Transverse colon (tissue), 4 donors: ENCODE data around the gene C1QL2. TPM values are rescaled to one million over a fixed set of nuclear protein-coding genes. Genes with fewer than 3 reads are reported as not detected.

ENCODE experiments used
- DNase-seq: peaks from one replicate; pipeline ENCODE4 v3.0.0-alpha.2; 2019
- H3K27ac ChIP-seq, 4 donors: fragments of 200-600 bp; sonication (generic); 2 replicates each; pipeline ENCODE4 v1.5.1; 2016 to 2018; ENCODE audit warnings: inconsistent platforms in 4 of 4
- H3K27me3 ChIP-seq: fragments of 200-600 bp; sonication (generic); 2 replicates; pipeline ENCODE4 v1.5.1; 2017; ENCODE audit warnings: inconsistent platforms
- H3K36me3 ChIP-seq, 4 donors: fragments of 200-600 bp; sonication (generic); 2 replicates each; pipeline ENCODE4 v1.5.1; 2017 to 2019; ENCODE audit warnings: inconsistent platforms in 4 of 4
- H3K4me1 ChIP-seq, 4 donors: fragments of 200-600 bp; sonication (generic); 2 replicates each; pipeline ENCODE4 v1.5.1; 2017 to 2020; ENCODE audit warnings: inconsistent platforms in 4 of 4
- H3K4me3 ChIP-seq, 4 donors: fragments of 200-600 bp; sonication (generic); 1 replicate in 1 of 4; 2 replicates in 3 of 4; pipeline versions ENCODE4 v1.5.1 to v1.6.1; 2017 to 2019; ENCODE audit warnings: inconsistent platforms in 4 of 4
- H3K9me3 ChIP-seq, 2 donors: fragments of 200-600 bp; sonication (generic); 2 replicates each; pipeline ENCODE4 v1.5.1; 2017 to 2019; ENCODE audit warnings: inconsistent platforms in 2 of 2
- EP300 ChIP-seq: sonication (generic); formaldehyde crosslinking; IDR thresholded peaks from one replicate; pipeline ENCODE4 v1.6.1; 2017; ENCODE audit warnings: antibody characterized with exemption, low read depth
- POLR2A ChIP-seq: fragments of 450-650 bp; IDR thresholded peaks from one replicate; pipeline ENCODE4 v1.6.1; 2016; ENCODE audit warnings: antibody characterized with exemption, mild to moderate bottlenecking, moderate library complexity
- POLR2AphosphoS5 ChIP-seq, 3 donors: sonication (generic); formaldehyde crosslinking; IDR thresholded peaks; one replicate each; pipeline ENCODE4 v1.6.1; 2016; ENCODE audit warnings: antibody characterized with exemption in 3 of 3
- WGBS, 2 donors: methylation state at CpG; one replicate each; pipeline ENCODE4 v1.1.5; 2018; ENCODE audit warnings: low coverage in 1 of 2; 5-methylcytosine and 5-hydroxymethylcytosine counted together
- in situ Hi-C, 4 donors: fragments of 200-750 bp; cut with MboI; loops; one replicate each; pipeline versions ENCODE4 v1.15.0 to v1.15.1; 2017; ENCODE audit warnings: low sequenced_read_pairs in 3 of 4, low pct_ligation_motif_present in 1 of 4, low pct_unique_long_range_greater_than_20kb in 1 of 4
- intact Hi-C: fragments of 100-400 bp; cut with DNase I; formaldehyde crosslinking; loops from one replicate; pipeline ENCODE4 v1.15.1; 2023; ENCODE audit warnings: low total_unique reads
- total RNA-seq, 4 donors: library from RNA; depleted of rRNA; stranded (reverse); fragments of >200 nt; gene quantifications; one replicate each; pipeline ENCODE4 v1.1.0, GENCODE V29; 2016
- TF ChIP-seq, protein P1 (sequence below), 5 experiments: fragments of 200-600 bp in 3 of 5; fragments of 450-650 bp in 2 of 5; sonication (generic) in 3 of 5; IDR thresholded peaks; 1 replicate in 2 of 5; 2 replicates in 3 of 5; pipeline ENCODE4 v1.5.1; 2016 to 2017; ENCODE audit warnings: antibody characterized with exemption in 5 of 5, inconsistent platforms in 3 of 5, mild to moderate bottlenecking in 2 of 5, moderate library complexity in 1 of 5

Gene C1QL2
- total RNA-seq, 4 donors from 2014 or later, result not detected

GRCh38 chr2:119197529-119198239, 39.1 kb upstream of the C1QL2 start:
- Histone ChIP-seq H3K4me3 (no peak overlapping the region), H3K36me3 (no peaks in the 10 kb centered on the region), H3K4me1 (no peaks in the 10 kb centered on the region), H3K27ac (no peak overlapping the region), H3K9me3 (no peaks in the 10 kb centered on the region), H3K27me3 (peaks cover 20% of the 10 kb centered on the region)
- intact Hi-C loops, result no loop called here
- no peak for DNase-seq
- WGBS, 2 donors, result 75 to 79% methylated on average over 7 to 10 of the region's 10 CpGs
- in situ Hi-C loops, result loop anchor here in 2 of 4 donors (25.0 kb wide), 1 partner anchor 310 kb away; no protein-coding TSS in a partner anchor
- TF ChIP-seq POLR2A, result no peak
- TF ChIP-seq EP300, result no peak
- TF ChIP-seq, protein P1, sequence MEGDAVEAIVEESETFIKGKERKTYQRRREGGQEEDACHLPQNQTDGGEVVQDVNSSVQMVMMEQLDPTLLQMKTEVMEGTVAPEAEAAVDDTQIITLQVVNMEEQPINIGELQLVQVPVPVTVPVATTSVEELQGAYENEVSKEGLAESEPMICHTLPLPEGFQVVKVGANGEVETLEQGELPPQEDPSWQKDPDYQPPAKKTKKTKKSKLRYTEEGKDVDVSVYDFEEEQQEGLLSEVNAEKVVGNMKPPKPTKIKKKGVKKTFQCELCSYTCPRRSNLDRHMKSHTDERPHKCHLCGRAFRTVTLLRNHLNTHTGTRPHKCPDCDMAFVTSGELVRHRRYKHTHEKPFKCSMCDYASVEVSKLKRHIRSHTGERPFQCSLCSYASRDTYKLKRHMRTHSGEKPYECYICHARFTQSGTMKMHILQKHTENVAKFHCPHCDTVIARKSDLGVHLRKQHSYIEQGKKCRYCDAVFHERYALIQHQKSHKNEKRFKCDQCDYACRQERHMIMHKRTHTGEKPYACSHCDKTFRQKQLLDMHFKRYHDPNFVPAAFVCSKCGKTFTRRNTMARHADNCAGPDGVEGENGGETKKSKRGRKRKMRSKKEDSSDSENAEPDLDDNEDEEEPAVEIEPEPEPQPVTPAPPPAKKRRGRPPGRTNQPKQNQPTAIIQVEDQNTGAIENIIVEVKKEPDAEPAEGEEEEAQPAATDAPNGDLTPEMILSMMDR (IDR thresholded peaks at IDR 0.05), result no peak
- TF ChIP-seq POLR2AphosphoS5 (IDR thresholded peaks at IDR 0.05), result no peak

- no peaks in the 10 kb centered on the region for H3K4me1 ChIP-seq
- no peaks in the 10 kb centered on the region for H3K9me3 ChIP-seq
- H3K36me3 ChIP-seq, result no peaks in the 10 kb centered on the region
- no peak overlapping the region for H3K4me3 ChIP-seq
- in situ Hi-C loops (loop anchor here in 2 of 4 donors (25.0 kb wide), 1 partner anchor 310 kb away; no protein-coding TSS in a partner anchor), intact Hi-C loops (no loop called here)
- no peak overlapping the region for H3K27ac ChIP-seq
- TF ChIP-seq, protein P1 (IDR thresholded peaks at IDR 0.05), result no peak
- TF ChIP-seq POLR2A (no peak), EP300 (no peak), POLR2AphosphoS5 (IDR thresholded peaks at IDR 0.05) (no peak)
- H3K27me3 ChIP-seq, result peaks cover 20% of the 10 kb centered on the region
- no peak for DNase-seq
Observed at GRCh38 chr2:119197126-119197405, 38.5 kb upstream of the C1QL2 start.

- H3K9me3 ChIP-seq, result no peaks in the 10 kb centered on the region
- no peaks in the 10 kb centered on the region for H3K36me3 ChIP-seq
- in situ Hi-C loops, result loop anchor here in 2 of 4 donors (25.0 kb wide), 1 partner anchor 309 kb away; no protein-coding TSS in a partner anchor
- intact Hi-C loops, result no loop called here
- no peak overlapping the region for H3K27ac ChIP-seq
- TF ChIP-seq, protein P1 (IDR thresholded peaks at IDR 0.05), result no peak
- TF ChIP-seq POLR2A (no peak), POLR2AphosphoS5 (IDR thresholded peaks at IDR 0.05) (no peak), EP300 (no peak)
- no peak for DNase-seq
- H3K4me1 ChIP-seq, result no peaks in the 10 kb centered on the region
- WGBS, 2 donors, result 51 to 54% methylated on average over 5 to 7 of the region's 7 CpGs
- H3K27me3 ChIP-seq, result peaks cover 20% of the 10 kb centered on the region
- H3K4me3 ChIP-seq, result no peak overlapping the region
Observed at GRCh38 chr2:119196301-119197125, 38.0 kb upstream of the C1QL2 start.

DNA sequence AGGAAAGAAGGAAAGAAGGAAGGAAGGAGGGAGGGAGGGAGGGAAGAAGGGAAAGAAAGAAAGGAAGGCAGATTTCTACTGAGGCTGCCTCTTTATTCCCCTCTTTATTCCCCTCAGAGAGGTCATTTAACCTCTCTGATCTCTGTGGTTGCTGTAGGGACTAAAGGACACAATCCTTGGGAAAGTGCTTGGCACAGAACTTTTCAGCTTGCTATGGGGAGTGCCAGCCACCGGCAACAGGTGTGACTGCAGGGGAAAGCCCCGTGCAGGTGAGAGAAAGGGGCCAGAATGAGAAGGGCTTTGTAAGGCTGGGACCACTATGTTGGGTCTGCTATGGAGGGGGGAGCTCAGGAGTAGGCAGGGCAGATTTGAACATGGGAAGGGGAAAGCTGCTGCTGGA, 37.3 kb upstream of the C1QL2 start:
- Histone ChIP-seq H3K27ac (no peak overlapping the region), H3K4me3 (no peak overlapping the region), H3K36me3 (no peaks in the 10 kb centered on the region), H3K27me3 (peaks cover 20% of the 10 kb centered on the region), H3K9me3 (no peaks in the 10 kb centered on the region), H3K4me1 (no peaks in the 10 kb centered on the region)
- in situ Hi-C loops, result loop anchor here in 2 of 4 donors (25.0 kb wide), 1 partner anchor 309 kb away; no protein-coding TSS in a partner anchor
- WGBS, 2 donors, result 20 to 28% methylated on average over 1 to 2 of the region's 2 CpGs
- intact Hi-C loops, result no loop called here
- no peak for DNase-seq
- TF ChIP-seq POLR2A (no peak), POLR2AphosphoS5 (IDR thresholded peaks at IDR 0.05) (no peak)
- TF ChIP-seq, protein P1 (IDR thresholded peaks at IDR 0.05), result no peak
